Naive thymus-derived CD4-positive, alpha-beta T cell (primary cell): Measurements from ENCODE around the gene LIX1. TPM values are rescaled to one million over a fixed set of nuclear protein-coding genes. Genes with fewer than 3 reads are reported as not detected.
A peak's percentile ranks its signal among the peaks of the same experiment; 100 is the strongest.

ENCODE experiments used
- ATAC-seq: fragments of 150-1000 bp; cut with Tn5 transposase; 2 replicates; pipeline ENCODE4 v1.10.0; 2021; ENCODE audit warnings: mild to moderate bottlenecking, moderate library complexity
- CTCF ChIA-PET: fragments of 350-600 bp; sonication (Branson Sonifier 250); formaldehyde crosslinking; loops from one replicate; lab custom pipeline; 2021; ENCODE audit warnings: antibody characterized with exemption; lab: Charles Lee
- POLR2A ChIA-PET: fragments of 350-600 bp; sonication (Branson Sonifier 250); formaldehyde crosslinking; loops from one replicate; lab custom pipeline; 2021; ENCODE audit warnings: antibody characterized with exemption, inconsistent platforms; lab: Charles Lee
- DNase-seq, 9 donors: peaks; one replicate each; pipeline versions ENCODE4 v3.0.0 to v3.0.0-alpha.2; 2020 to 2022; ENCODE audit warnings: mixed read lengths in 1 of 9
- H3K27ac ChIP-seq: one replicate; pipeline ENCODE4 v1.7.0; 2013; ENCODE audit warnings: mild to moderate bottlenecking, low read depth, low read length, moderate library complexity
- H3K27me3 ChIP-seq, 2 donors: one replicate each; pipeline ENCODE4 v1.7.0; 2013; ENCODE audit warnings: low read length in 2 of 2, mild to moderate bottlenecking in 2 of 2, moderate library complexity in 2 of 2; ENCODE audit not compliant: control insufficient read depth in 2 of 2, insufficient read depth in 2 of 2
- H3K36me3 ChIP-seq, 3 experiments: 1 replicate in 2 of 3; 2 replicates in 1 of 3; pipeline ENCODE4 v1.7.0; 2013; ENCODE audit warnings: low read length in 3 of 3, mild to moderate bottlenecking in 3 of 3, moderate library complexity in 1 of 3; ENCODE audit not compliant: insufficient read depth in 3 of 3, control insufficient read depth in 2 of 3
- H3K4me1 ChIP-seq, 2 donors: one replicate each; pipeline ENCODE4 v1.7.0; 2013; ENCODE audit warnings: low read length in 2 of 2, mild to moderate bottlenecking in 2 of 2, moderate library complexity in 1 of 2; ENCODE audit not compliant: control insufficient read depth in 2 of 2, insufficient read depth in 2 of 2
- H3K4me3 ChIP-seq: 2 replicates; pipeline ENCODE4 v1.7.0; 2013; ENCODE audit warnings: mild to moderate bottlenecking, low read length
- H3K9me3 ChIP-seq, 3 experiments: 1 replicate in 2 of 3; 2 replicates in 1 of 3; pipeline ENCODE4 v1.7.0; 2013; ENCODE audit warnings: low read length in 3 of 3; ENCODE audit not compliant: control insufficient read depth in 2 of 3
- H3K27ac Mint-ChIP-seq, 9 donors: one replicate each; pipeline ENCODE4 v1.8.0; 2020 to 2022; ENCODE audit warnings: mixed read lengths in 9 of 9, mild to moderate bottlenecking in 8 of 9, moderate library complexity in 5 of 9, inconsistent platforms in 2 of 9
- H3K27me3 Mint-ChIP-seq, 5 donors: one replicate each; pipeline ENCODE4 v1.8.0; 2021 to 2022; ENCODE audit warnings: mixed read lengths in 5 of 5, mild to moderate bottlenecking in 1 of 5
- H3K36me3 Mint-ChIP-seq, 5 donors: one replicate each; pipeline ENCODE4 v1.8.0; 2020 to 2022; ENCODE audit warnings: mixed read lengths in 5 of 5, mild to moderate bottlenecking in 3 of 5, inconsistent platforms in 1 of 5
- H3K4me1 Mint-ChIP-seq, 7 donors: one replicate each; pipeline ENCODE4 v1.8.0; 2020 to 2022; ENCODE audit warnings: mixed read lengths in 7 of 7, mild to moderate bottlenecking in 3 of 7, inconsistent platforms in 1 of 7
- H3K4me3 Mint-ChIP-seq, 10 donors: one replicate each; pipeline ENCODE4 v1.8.0; 2020 to 2022; ENCODE audit warnings: mild to moderate bottlenecking in 10 of 10, mixed read lengths in 10 of 10, moderate library complexity in 6 of 10, inconsistent platforms in 2 of 10
- H3K9me3 Mint-ChIP-seq, 11 donors: one replicate each; pipeline ENCODE4 v1.8.0; 2020 to 2022; ENCODE audit warnings: mixed read lengths in 11 of 11, mild to moderate bottlenecking in 4 of 11, inconsistent platforms in 1 of 11, moderate library complexity in 1 of 11
- intact Hi-C, 2 donors: fragments of 100-400 bp; cut with micrococcal nuclease; formaldehyde crosslinking; loops; one replicate each; pipeline ENCODE4 v1.15.1; 2023
- polyA plus RNA-seq, 2 donors: library from polyadenylated mRNA; unstranded; fragments of 300-500 nt; fragmentation: Illumina TruSeq; gene quantifications; one replicate each; pipeline ENCODE4 v1.2.3, GENCODE V29; 2021
- total RNA-seq, 6 experiments: library from RNA in 5 of 6; stranded (reverse) in 5 of 6; gene quantifications; 1 replicate in 5 of 6; 2 replicates in 1 of 6; pipeline ENCODE4 v1.2.3 and lab custom pipeline; 2021 to 2026

LIX1 gene
- total and polyA plus RNA-seq, 7 experiments from 2014 or later = not detected

DNA sequence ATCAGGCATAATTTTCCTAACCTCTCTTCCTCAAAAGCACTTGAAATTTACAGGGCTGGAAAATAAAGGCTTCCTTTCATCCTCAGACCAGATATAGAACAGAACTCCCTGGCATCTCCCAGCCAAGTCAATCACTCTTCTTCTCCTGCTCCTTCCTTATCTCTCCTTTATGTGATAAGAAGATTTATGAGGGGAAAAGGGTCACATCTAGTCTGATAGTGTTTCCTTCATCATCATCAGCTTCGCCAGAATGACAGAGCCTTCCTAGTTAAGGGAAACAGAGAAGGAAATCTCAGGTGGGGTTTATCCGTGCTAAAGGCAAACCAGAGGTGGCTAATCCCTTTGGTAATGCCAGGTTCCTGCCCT lies 36.2 kb downstream of the LIX1 start:
- ATAC-seq (no peak), DNase-seq (no peak)
- Mint-ChIP-seq H3K4me1 (no peaks in the 10 kb centered on the region), H3K27ac (no peak overlapping the region), H3K4me3 (no peak overlapping the region), H3K9me3 (peaks cover 0 to 2% (median 0%) of the 10 kb centered on the region in 11 donors), H3K27me3 (peaks cover 0 to 38% (median 0%) of the 10 kb centered on the region in 5 donors), H3K36me3 (peaks cover 0 to 4% (median 0%) of the 10 kb centered on the region in 5 donors)
- ChIA-PET CTCF (no interaction called here), POLR2A (no interaction called here)
- H3K27ac ChIP-seq = no peak overlapping the region
- H3K4me1 ChIP-seq = no peaks in the 10 kb centered on the region
- H3K36me3 ChIP-seq = no peaks in the 10 kb centered on the region
- H3K9me3 ChIP-seq = no peaks in the 10 kb centered on the region
- no peak overlapping the region for H3K4me3 ChIP-seq
- H3K27me3 ChIP-seq = no peaks in the 10 kb centered on the region
- intact Hi-C loops = no loop called here

- Mint-ChIP-seq H3K9me3 (peaks cover 0 to 2% (median 0%) of the 10 kb centered on the region in 11 donors), H3K4me1 (no peaks in the 10 kb centered on the region), H3K27me3 (peaks cover 0 to 38% (median 0%) of the 10 kb centered on the region in 5 donors), H3K4me3 (no peak overlapping the region), H3K27ac (no peak overlapping the region), H3K36me3 (peaks cover 0 to 4% (median 0%) of the 10 kb centered on the region in 5 donors)
- Histone ChIP-seq H3K36me3 (no peaks in the 10 kb centered on the region), H3K27ac (no peak overlapping the region), H3K4me1 (no peaks in the 10 kb centered on the region), H3K4me3 (no peak overlapping the region), H3K9me3 (no peaks in the 10 kb centered on the region), H3K27me3 (no peaks in the 10 kb centered on the region)
- CTCF ChIA-PET = no interaction called here
- POLR2A ChIA-PET = no interaction called here
- DNase-seq (no peak), ATAC-seq (no peak)
- intact Hi-C loops = no loop called here
Observed at GRCh38 chr5:97105501-97106215, 36.8 kb downstream of the LIX1 start.

GRCh38 chr5:97102010-97102470 lies 40.4 kb downstream of the LIX1 start:
- intact Hi-C loops = no loop called here
- H3K27ac Mint-ChIP-seq = no peak overlapping the region
- DNase-seq = no peak
- H3K9me3 Mint-ChIP-seq = peaks cover 0 to 2% (median 0%) of the 10 kb centered on the region in 11 donors
- Histone ChIP-seq H3K27me3 (no peaks in the 10 kb centered on the region), H3K4me1 (no peaks in the 10 kb centered on the region), H3K36me3 (no peaks in the 10 kb centered on the region), H3K9me3 (no peaks in the 10 kb centered on the region), H3K27ac (no peak overlapping the region), H3K4me3 (no peak overlapping the region)
- no peak overlapping the region for H3K4me3 Mint-ChIP-seq
- peaks cover 0 to 3% (median 0%) of the 10 kb centered on the region in 7 donors for H3K4me1 Mint-ChIP-seq
- H3K36me3 Mint-ChIP-seq = peaks cover 0 to 4% (median 0%) of the 10 kb centered on the region in 5 donors
- no peak for ATAC-seq
- ChIA-PET CTCF (no interaction called here), POLR2A (no interaction called here)
- H3K27me3 Mint-ChIP-seq = peaks cover 0 to 49% (median 2%) of the 10 kb centered on the region in 5 donors

DNA sequence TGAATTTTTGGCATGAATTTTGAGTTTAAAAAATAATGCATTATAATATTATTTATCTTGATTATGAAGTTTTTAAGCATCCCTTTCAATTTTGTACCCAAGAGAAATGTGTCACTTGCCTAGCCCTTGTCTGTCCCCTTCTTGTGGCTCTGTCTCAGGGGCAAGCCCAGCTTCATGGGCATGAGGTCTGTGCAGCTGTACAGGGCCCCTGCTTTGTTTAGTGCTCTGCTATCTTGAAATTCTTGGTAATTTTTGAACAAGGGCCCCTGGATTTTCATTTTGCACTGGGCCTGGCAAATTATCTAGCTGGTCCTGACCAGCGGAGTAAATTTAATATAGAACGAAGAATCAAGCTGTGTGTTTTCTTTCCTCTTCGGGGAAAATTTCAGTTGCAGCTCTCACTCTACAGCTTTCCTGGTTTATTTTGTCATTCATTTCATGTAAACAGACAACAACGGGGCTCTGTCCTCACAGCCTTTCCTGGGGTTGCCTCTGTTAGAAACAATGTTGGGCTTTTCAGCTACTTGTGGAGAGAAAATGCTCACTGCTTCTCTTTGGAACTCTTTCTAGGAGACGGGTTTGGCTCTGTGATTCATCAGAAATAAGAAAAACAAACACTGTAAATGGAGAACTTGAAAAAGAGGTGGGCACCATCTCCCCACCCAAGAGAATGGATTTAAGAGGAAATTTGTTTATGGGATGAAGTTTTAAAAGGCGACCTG lies 41.1 kb downstream of the LIX1 start:
- Mint-ChIP-seq H3K36me3 (peaks cover 0 to 4% (median 0%) of the 10 kb centered on the region in 5 donors), H3K4me3 (no peak overlapping the region), H3K27ac (peak overlapping the region in 1 of 9 donors; percentile 65), H3K27me3 (peaks cover 0 to 47% (median 2%) of the 10 kb centered on the region in 5 donors), H3K4me1 (peaks cover 0 to 3% (median 0%) of the 10 kb centered on the region in 7 donors), H3K9me3 (peaks cover 0 to 2% (median 0%) of the 10 kb centered on the region in 11 donors)
- no peaks in the 10 kb centered on the region for H3K27me3 ChIP-seq
- no peaks in the 10 kb centered on the region for H3K36me3 ChIP-seq
- CTCF ChIA-PET = no interaction called here
- POLR2A ChIA-PET = no interaction called here
- H3K27ac ChIP-seq = no peak overlapping the region
- H3K4me3 ChIP-seq = no peak overlapping the region
- DNase-seq = no peak
- no peaks in the 10 kb centered on the region for H3K4me1 ChIP-seq
- no peaks in the 10 kb centered on the region for H3K9me3 ChIP-seq
- ATAC-seq = no peak
- intact Hi-C loops = no loop called here

DNA sequence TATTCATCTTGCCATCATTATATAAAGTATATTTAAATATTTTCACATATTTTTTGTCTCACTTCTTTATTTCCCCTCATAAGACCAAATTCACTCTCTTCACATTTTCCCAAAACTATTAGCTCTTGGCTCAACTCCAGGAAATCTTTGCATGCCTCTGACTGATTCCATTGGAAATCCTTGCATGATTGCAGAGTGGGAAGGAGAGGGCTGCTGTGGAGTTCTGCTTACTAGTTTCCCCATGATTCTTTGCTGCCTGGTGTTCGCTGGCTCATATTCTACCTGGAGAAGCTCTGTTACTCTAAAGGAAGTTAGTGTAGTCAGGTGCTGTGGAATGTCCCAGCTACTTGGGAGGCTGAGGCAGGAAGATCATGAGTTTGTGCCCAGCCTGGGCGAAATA lies 41.9 kb downstream of the LIX1 start:
- H3K4me1 ChIP-seq = no peaks in the 10 kb centered on the region
- no peaks in the 10 kb centered on the region for H3K9me3 ChIP-seq
- no peak overlapping the region for H3K27ac ChIP-seq
- H3K4me1 Mint-ChIP-seq = peaks cover 0 to 8% (median 0%) of the 10 kb centered on the region in 7 donors
- peaks cover 0 to 4% (median 0%) of the 10 kb centered on the region in 5 donors for H3K36me3 Mint-ChIP-seq
- H3K36me3 ChIP-seq = no peaks in the 10 kb centered on the region
- peaks cover 0 to 2% (median 0%) of the 10 kb centered on the region in 11 donors for H3K9me3 Mint-ChIP-seq
- H3K27me3 ChIP-seq = no peaks in the 10 kb centered on the region
- intact Hi-C loops = no loop called here
- H3K4me3 ChIP-seq = no peak overlapping the region
- DNase-seq (no peak), ATAC-seq (no peak)
- CTCF ChIA-PET = no interaction called here
- H3K4me3 Mint-ChIP-seq = no peak overlapping the region
- H3K27me3 Mint-ChIP-seq = peaks cover 0 to 39% (median 2%) of the 10 kb centered on the region in 5 donors
- H3K27ac Mint-ChIP-seq = no peak overlapping the region
- POLR2A ChIA-PET = no interaction called here

DNA sequence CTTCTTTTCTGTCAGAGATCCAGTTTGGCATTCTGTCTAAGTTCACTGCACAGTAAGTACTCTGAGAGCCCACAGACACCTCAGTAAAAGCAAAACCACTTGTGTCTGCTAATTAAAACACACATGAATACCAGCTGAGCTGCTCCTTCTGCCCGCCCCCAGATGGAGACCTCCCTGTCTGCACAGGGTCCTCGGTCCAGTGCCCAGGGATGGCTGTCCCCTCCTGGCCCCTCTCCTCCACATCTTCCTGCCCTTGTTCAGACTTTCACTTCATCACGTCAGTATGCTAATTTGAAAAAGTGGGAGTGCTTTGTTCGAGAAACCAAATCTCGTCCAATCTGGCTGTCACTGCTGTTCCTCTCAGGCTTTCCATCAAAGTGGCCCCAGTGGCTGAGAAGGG lies 43.5 kb downstream of the LIX1 start:
- Histone ChIP-seq H3K4me3 (no peak overlapping the region), H3K4me1 (no peaks in the 10 kb centered on the region), H3K27ac (no peak overlapping the region), H3K9me3 (no peaks in the 10 kb centered on the region), H3K36me3 (no peaks in the 10 kb centered on the region), H3K27me3 (no peaks in the 10 kb centered on the region)
- Mint-ChIP-seq H3K4me1 (peaks cover 0 to 20% (median 5%) of the 10 kb centered on the region in 7 donors), H3K4me3 (no peak overlapping the region), H3K36me3 (peaks cover 0 to 4% (median 0%) of the 10 kb centered on the region in 5 donors), H3K9me3 (peaks cover 0 to 2% (median 0%) of the 10 kb centered on the region in 11 donors), H3K27me3 (peaks cover 0 to 28% (median 2%) of the 10 kb centered on the region in 5 donors), H3K27ac (no peak overlapping the region)
- ChIA-PET CTCF (no interaction called here), POLR2A (no interaction called here)
- DNase-seq = no peak
- ATAC-seq = no peak
- intact Hi-C loops = no loop called here
